Measurements from ENCODE around the gene CIRBP. TPM values are rescaled to one million over a fixed set of nuclear protein-coding genes. Genes with fewer than 3 reads are reported as not detected.
"Not testable (repeated sequence)": the region's sequence is repeated elsewhere in the genome, so short reads cannot be mapped to it uniquely, and the experiment has no call there.

The CIRBP gene
- total RNA-seq, 1 donor from 2014 or later: 421 TPM

GRCh38 chr19:1315470-1316166, 46.5 kb downstream of the CIRBP start:
- no peaks in the 10 kb centered on the region for H3K9me3 Mint-ChIP-seq
- no peak overlapping the region for H3K4me3 Mint-ChIP-seq
- no peak overlapping the region for H3K27ac Mint-ChIP-seq (ENCODE audit: unreplicated experiment)
- no peak for DNase-seq (ENCODE audit: low read depth, low spot score)
- H3K36me3 Mint-ChIP-seq (ENCODE audit: low read depth): no peaks in the 10 kb centered on the region
- H3K27me3 Mint-ChIP-seq (ENCODE audit: low read depth): peaks cover 30% of the 10 kb centered on the region
- TF ChIP-seq, protein P1, sequence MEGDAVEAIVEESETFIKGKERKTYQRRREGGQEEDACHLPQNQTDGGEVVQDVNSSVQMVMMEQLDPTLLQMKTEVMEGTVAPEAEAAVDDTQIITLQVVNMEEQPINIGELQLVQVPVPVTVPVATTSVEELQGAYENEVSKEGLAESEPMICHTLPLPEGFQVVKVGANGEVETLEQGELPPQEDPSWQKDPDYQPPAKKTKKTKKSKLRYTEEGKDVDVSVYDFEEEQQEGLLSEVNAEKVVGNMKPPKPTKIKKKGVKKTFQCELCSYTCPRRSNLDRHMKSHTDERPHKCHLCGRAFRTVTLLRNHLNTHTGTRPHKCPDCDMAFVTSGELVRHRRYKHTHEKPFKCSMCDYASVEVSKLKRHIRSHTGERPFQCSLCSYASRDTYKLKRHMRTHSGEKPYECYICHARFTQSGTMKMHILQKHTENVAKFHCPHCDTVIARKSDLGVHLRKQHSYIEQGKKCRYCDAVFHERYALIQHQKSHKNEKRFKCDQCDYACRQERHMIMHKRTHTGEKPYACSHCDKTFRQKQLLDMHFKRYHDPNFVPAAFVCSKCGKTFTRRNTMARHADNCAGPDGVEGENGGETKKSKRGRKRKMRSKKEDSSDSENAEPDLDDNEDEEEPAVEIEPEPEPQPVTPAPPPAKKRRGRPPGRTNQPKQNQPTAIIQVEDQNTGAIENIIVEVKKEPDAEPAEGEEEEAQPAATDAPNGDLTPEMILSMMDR (conservative IDR thresholded peaks at IDR 0.05): peak; percentile 63
- peaks cover 10% of the 10 kb centered on the region for H3K4me1 Mint-ChIP-seq

- Mint-ChIP-seq H3K4me3 (no peak overlapping the region), H3K27me3 (ENCODE audit: low read depth) (peaks cover 30% of the 10 kb centered on the region), H3K9me3 (no peaks in the 10 kb centered on the region), H3K27ac (ENCODE audit: unreplicated experiment) (no peak overlapping the region), H3K36me3 (ENCODE audit: low read depth) (no peaks in the 10 kb centered on the region), H3K4me1 (peaks cover 13% of the 10 kb centered on the region)
- TF ChIP-seq, protein P1 (conservative IDR thresholded peaks at IDR 0.05): no peak
- DNase-seq (ENCODE audit: low read depth, low spot score): no peak
Observed at GRCh38 chr19:1316466-1316865, 47.3 kb downstream of the CIRBP start.

GRCh38 chr19:1317274-1318003, 48.3 kb downstream of the CIRBP start:
- Mint-ChIP-seq H3K36me3 (ENCODE audit: low read depth) (no peaks in the 10 kb centered on the region), H3K4me1 (peaks cover 14% of the 10 kb centered on the region), H3K9me3 (no peaks in the 10 kb centered on the region), H3K27ac (ENCODE audit: unreplicated experiment) (no peak overlapping the region), H3K4me3 (peak overlapping the region; percentile 24), H3K27me3 (ENCODE audit: low read depth) (peaks cover 30% of the 10 kb centered on the region)
- no peak for DNase-seq (ENCODE audit: low read depth, low spot score)
- TF ChIP-seq, protein P1 (conservative IDR thresholded peaks at IDR 0.05): no peak

GRCh38 chr19:1318678-1319471, 49.7 kb downstream of the CIRBP start:
- Mint-ChIP-seq H3K4me1 (peaks cover 20% of the 10 kb centered on the region), H3K9me3 (no peaks in the 10 kb centered on the region), H3K4me3 (peak overlapping the region; percentile 41), H3K27ac (ENCODE audit: unreplicated experiment) (no peak overlapping the region), H3K36me3 (ENCODE audit: low read depth) (no peaks in the 10 kb centered on the region), H3K27me3 (ENCODE audit: low read depth) (peaks cover 30% of the 10 kb centered on the region)
- no peak for DNase-seq (ENCODE audit: low read depth, low spot score)
- TF ChIP-seq, protein P1 (conservative IDR thresholded peaks at IDR 0.05): no peak

DNA sequence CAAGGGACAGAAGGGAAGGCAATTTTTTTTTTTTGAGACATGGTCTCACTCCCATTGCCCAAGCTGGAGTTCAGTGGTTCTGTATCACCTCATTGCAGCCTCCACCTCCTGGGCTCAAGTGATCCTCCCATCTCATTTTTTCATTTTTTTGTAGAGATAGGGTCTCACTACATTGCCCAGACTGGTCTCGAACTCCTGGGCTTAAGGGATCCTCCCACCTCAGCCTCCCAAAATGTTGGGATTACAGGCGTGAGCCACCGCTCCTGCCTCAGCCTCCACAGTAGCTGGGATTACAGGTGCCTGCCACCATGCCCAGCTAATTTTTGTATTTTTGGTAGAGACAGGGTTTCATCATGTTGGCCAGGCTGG, 51.1 kb downstream of the CIRBP start:
- Mint-ChIP-seq H3K4me1 (peaks cover 20% of the 10 kb centered on the region), H3K27me3 (ENCODE audit: low read depth) (peaks cover 25% of the 10 kb centered on the region)
- not testable (repeated sequence) for H3K27ac Mint-ChIP-seq (ENCODE audit: unreplicated experiment); H3K9me3 Mint-ChIP-seq; H3K4me3 Mint-ChIP-seq; DNase-seq (ENCODE audit: low read depth, low spot score); H3K36me3 Mint-ChIP-seq (ENCODE audit: low read depth)

Measured in neural crest cell (in vitro differentiated cells).